NK-92 treated with Interleukin-12 subunit alpha and Interleukin-12 subunit beta, amount 100 ng/mL, for 24 hours (cell line): ENCODE results near the gene CHRNE.

Experiments
- DNase-seq: peaks from one replicate; lab custom pipeline; 2025; lab: John Stamatoyannopoulos, UW

Gene CHRNE

DNA sequence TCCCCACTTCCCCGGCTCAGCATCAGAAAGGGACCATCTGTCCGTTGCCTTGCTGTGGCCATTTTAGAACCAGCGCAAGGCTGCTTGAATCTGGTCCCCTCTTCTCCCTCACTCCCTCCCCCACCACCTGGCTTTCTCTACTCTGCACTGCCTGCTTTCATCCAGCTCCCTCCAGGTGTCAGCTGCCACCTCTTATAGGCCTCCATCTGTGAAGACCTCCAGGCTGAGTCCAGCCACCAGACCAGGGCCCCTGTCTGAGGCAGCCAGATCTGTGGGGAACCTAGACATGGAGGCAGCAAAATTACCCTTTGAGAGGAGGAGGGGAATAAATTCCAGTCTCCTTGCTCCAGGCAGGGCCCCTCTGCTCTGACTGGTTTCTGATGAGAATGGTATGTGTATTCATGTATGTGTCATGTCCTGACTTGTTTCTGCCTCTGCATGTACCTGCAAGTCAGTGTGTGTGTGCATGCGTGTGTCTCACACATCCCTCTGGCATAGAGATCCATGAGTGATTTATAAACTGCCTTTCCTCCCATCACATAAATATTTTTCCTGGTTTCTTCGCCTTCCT is 48.7 kb downstream of the CHRNE start:
- no peak for DNase-seq

DNA sequence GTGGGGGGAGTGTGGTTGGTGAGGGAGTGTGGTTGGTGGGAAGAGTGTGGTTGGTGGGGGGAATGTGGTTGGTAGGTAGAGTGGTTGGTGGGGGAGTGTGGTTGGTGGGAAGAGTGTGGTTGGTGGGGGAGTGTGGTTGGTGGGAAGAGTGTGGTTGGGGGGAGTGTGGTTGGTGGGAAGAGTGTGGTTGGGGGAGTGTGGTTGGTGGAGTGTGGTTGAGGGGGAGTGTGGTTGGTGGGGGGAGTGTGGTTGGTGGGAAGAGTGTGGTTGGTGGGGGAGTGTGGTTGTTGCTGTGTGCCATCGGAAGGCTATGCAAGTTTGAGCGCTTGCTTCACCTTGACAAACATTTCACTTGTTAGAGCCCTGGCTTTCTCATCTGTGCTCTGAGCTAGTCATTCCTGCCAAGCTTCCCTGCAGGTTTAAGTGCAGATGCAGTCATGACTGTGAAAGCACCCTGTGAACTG is 49.7 kb downstream of the CHRNE start:
- DNase-seq, result no peak

DNA sequence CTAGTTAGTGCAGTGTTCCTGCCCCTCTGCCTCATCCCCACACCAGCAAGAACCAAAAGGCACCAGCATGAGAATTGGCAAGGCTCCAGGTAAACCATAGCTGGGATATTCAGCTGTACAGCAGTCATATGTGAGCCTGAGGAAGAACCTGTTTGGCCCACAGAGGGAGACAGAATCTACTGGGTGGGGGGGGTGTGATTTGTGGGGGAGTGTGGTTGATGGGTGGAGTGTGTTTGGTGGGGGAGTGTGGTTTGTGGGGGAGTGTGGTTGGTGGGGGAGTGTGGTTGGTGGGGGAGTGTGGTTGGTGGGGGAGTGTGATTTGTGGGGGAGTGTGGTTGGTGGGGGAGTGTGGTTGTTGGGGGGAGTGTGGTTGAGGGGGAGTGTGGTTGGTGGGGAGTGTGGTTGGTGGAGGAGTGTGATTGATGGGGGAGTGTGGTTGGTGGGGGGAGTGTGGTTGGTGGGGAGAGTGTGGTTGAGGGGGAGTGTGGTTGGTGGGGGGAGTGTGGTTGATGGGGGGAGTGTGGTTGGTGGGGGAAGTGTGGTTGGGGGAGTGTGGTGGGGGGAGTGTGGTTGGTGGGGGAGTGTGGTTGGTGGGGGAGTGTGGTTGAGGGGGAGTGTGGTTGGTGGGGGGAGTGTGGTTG is 50.2 kb downstream of the CHRNE start:
- no peak for DNase-seq

DNA sequence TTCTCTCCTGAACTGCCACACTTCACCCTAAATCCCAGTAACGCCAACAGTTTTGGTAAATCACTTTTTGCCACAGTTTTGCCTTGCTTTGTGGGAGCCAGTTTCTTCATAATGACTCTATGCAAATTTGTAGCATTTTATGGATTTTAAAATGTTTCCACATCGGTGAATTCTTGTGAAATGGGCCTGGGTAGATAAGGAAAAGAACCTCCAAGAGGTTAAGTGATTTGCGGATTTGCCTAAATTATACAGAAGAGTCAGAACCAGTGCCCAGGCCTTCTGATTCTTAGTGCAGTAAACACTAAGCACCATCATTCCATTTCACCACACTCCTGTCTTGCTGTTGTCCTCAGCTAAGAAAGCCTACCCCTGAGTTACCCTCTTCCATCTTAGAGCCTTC is 51.8 kb downstream of the CHRNE start:
- DNase-seq, result no peak

DNA sequence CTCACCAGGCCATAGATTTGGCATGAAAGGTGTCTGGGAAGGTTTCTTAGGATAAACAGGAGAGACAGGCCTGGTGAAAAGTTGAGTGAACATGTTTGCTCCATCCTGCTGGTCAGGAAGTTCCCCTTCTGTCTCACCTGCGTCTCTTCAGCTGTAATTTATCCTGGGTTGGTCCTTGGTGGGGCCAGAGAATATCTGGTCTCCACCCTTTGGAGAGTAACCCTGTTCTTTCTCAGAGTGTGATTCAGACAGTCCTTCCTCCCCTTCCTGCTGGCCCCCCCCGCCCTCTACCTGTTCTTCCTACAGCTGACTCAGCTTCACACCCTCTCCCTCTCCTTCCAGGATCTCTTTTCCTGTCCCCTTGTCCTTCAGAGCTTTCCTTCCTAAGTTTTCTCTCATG is 52.7 kb downstream of the CHRNE start:
- no peak for DNase-seq

GRCh38 chr17:4849011-4849536 is 53.8 kb downstream of the CHRNE start:
- DNase-seq, result no peak
